GM21515 (cell line): ENCODE measurements around the gene FBLN1.
"Not testable (repeated sequence)": the region's sequence is repeated elsewhere in the genome, so short reads cannot be mapped to it uniquely, and the experiment has no call there.

Experiments
- ATAC-seq: cut with Tn5 transposase; IDR thresholded peaks from one replicate; pipeline ENCODE4 v1.9.1; 2021; ENCODE audit not compliant: unreplicated experiment

The FBLN1 gene, protein sequence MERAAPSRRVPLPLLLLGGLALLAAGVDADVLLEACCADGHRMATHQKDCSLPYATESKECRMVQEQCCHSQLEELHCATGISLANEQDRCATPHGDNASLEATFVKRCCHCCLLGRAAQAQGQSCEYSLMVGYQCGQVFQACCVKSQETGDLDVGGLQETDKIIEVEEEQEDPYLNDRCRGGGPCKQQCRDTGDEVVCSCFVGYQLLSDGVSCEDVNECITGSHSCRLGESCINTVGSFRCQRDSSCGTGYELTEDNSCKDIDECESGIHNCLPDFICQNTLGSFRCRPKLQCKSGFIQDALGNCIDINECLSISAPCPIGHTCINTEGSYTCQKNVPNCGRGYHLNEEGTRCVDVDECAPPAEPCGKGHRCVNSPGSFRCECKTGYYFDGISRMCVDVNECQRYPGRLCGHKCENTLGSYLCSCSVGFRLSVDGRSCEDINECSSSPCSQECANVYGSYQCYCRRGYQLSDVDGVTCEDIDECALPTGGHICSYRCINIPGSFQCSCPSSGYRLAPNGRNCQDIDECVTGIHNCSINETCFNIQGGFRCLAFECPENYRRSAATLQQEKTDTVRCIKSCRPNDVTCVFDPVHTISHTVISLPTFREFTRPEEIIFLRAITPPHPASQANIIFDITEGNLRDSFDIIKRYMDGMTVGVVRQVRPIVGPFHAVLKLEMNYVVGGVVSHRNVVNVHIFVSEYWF

DNA sequence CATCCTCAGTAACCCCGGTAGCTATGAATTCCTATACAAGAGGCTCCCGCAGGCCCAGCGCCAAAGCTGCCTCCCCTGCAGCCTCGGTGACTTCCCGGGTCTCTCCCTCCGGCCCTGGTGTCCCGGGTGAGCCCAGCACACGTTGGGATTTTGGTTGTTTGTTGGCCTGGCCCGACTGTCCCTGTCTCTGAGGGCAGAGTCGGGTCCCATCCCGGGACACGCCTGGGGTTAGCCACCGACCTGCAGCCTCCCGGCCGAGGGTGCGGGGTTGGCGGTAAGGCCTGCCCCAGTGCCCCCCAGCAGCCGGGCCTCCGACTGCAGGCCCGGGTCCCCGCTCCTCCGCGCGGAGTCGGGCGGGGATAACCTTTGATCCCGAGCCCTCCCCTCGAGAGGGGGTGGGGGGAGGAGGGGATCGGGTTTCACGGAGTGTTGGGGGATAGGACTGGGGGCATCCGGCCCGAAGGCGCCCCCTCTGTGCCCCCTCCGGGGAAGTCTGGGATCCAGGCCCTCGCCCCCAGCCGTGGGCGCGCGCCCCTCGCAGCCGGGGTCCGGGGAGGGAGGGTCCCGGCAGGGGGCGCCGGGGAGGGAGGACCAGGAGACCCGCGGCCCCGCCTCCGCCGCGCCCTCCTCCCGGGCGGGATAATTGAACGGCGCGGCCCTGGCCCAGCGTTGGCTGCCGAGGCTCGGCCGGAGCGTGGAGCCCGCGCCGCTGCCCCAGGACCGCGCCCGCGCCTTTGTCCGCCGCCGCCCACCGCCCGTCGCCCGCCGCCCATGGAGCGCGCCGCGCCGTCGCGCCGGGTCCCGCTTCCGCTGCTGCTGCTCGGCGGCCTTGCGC is at the start of gene FBLN1:
Gene FBLN1 (plus strand): TSS at position 669 of the 835 bp plus-strand sequence. CDS start 103 bp downstream, at position 772.
- ATAC-seq, result no peak

DNA sequence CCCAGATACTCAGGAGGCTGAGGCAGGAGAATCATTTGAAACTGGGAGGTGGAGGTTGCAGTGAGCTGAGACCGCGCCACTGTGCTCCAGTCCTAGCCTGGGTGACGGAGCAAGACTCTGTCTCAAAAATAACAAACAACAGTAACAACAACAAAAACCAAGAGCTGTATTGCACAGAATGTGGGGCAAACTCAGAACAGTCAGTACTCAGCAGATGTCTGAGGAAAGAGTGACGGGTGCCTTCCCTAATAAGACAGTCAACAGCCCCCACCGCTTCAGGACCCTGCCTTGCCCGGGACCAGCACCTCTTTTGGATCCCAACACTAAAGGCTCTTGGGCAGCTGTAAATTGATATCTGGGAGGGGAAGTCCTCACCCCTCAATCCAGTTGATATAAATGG is 48.9 kb upstream of the FBLN1 start:
- no peak for ATAC-seq

DNA sequence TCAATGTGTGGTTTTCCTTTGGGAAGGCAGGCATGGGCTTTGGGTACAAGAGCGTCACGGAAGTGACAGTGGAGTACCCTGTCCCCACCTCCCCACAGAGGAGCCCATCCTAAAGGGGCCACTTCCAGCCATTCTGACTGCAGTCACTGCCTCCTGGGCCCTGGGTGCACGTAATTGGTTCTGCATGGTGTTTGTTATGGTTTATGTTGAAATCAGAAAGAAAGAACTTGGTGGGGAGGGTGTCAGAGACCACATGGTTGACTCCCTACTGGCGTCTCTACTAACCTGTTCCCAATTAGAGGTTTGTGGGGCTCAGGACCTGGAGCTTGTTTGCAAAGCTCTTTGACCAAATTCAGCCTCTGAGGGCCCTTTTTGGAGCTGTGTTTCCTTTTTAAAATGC is 48.4 kb upstream of the FBLN1 start:
- no peak for ATAC-seq

DNA sequence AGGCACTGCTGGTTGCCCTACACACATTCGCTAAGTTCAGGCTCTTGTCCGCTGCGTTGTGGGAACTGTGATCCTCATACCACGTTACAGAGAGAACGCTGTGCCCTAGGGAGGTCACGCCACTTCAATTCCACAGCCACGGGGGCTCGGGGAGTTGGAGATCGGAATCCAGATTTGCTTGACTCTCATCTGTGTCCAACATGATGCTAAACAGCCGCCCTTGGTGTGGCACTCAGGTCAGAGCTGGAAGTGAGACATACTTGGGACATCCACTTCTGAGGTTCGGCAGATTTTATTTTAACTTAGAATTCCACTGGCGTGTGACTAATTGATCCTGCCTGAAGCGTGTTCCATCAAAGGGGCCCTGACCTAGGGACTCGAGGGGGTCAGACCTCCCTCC is 47.5 kb upstream of the FBLN1 start:
- ATAC-seq, result no peak

DNA sequence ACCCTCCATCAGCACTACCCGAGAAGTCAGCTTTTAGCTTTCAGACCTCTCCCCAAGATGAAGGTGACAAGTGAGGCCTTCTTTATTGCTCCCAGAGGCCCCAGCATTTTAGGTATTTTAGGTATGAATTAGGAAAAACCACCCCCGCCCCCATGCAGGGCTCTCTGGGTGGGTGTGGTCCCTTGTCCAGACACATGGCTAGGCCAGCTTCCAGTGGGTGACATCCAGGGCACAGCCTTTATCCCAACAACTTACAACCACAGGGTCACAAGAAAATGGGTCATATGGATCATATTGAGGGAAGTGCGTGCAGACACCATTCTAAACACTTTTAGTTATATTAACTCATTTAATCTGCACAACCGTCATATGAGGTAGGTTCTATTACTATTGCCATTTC is 47.1 kb upstream of the FBLN1 start:
- no peak for ATAC-seq

DNA sequence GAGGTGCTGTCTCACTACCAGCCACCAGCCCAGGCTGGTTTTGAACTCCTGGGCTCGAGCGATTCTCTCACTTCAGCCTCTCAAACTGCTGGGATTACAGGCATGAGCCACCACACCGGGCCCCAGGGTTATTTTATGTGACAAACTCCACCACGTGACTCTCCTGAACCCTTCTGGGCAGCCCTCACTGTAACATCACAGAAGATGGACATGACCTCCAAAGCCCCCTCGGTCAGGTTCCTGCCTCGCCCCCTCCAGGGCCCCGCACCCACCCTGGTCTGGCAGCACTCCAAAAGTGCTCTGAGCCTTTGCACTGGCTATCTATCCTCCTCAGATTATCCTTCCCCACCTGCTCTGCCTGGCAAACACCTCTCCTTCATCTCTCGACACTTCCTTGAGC is 45.9 kb upstream of the FBLN1 start:
- no peak for ATAC-seq

DNA sequence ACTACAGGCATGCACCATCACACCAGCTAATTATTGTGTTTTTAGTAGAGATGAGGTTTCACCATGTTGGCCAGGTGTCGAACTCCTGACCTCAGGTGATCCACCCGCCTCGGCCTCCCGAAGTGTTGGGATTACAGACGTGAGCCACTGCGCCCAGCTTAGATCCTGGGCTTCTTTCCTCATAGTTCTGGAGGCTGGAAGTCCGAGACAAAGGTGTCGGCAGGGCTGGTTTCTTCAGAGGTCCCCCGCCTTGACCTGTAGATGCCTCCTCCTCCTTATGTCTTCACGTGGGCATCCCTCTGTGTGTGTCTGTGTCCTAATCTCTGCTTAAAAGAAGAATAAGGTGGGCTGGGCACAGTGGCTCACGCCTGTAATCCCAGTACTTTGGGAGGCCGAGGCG is 44.2 kb upstream of the FBLN1 start:
- ATAC-seq, result no peak

DNA sequence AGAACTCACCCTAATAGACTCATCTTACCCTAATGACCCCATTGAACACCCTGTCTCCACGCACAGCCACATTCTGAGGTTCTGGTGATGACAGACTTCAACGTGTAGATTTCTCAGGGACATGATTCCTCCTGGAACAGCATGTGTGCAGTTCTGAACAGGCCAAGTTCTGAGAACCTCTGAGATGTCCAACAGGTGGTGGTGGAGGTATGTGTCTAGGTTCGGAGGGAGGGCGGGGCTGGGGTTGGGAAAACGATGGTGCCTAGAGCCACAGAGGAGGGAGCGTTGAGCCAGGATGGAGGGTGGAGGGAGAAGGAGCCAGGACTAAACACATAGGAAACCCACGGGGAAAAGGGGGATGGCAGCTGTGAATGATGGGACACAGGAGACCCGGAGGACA is 43.4 kb upstream of the FBLN1 start:
- no peak for ATAC-seq

DNA sequence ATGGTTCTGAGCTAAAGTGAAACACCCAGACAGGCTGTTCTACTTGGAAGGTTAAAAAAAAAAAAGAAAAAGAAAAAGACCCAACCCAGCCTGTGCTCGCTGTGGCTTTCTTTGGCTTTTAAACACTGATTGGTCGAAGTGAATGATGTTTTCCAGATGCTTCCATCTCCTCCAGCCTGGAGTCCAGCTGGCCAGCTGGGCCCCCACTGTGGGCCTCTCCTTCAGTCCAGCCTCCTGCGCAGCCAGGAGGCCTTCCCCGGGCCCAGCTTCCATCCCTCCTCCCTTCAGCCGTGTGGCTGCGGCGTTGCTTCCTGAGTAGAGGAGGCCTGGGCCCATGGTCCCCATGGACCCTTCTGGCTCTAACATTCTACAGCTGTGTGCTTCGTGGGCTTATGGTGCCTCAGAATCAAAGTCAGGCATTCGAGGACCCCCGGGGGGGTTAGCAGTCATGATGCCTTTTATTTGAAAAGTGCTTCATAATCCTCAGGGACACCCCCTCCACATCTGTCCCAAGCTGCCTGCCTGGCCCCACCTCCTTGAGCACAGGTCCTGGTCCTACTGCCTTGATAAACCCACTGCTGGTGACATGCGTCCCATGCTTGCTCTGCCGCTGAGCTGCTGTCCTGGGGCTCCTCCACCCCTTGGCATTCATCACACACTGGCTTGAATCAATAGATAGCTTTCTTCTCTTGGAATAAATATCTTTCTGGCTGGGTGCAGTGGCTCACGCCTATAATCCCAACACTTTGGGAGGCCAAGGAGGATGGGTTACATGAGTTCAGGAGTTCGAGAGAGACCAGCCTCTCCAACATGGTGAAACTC is 42.2 kb upstream of the FBLN1 start:
- ATAC-seq, result no peak

DNA sequence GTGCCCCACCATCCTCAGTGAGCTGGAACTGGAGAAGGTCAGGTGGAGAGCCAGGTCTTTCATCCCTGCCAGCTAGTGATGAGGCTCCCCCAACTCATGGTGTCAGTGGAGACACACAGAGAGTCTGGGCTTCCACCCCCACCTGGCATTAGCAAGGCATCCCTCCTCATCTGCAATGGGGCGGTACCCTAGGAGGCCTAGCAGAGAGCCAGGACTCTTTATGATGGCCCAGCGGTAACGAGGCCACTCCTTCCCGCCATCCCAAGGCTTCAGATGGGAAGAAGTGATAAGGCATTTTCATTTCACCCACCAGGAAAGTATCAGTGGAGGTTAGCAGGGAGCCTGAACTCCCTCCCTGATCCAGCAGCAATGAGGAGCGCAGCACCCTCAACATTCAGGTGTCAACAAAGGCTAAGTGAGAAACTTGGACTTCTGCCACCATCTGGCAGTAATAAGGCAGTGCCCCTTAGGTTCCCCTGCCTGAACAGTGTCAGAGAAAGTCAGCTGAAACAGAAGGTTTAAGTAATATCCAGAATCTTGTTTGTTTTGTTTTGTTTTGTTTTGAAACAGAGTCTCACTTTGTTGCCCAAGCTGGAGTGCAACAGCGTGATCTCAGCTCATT is 40.5 kb upstream of the FBLN1 start:
- no peak for ATAC-seq

DNA sequence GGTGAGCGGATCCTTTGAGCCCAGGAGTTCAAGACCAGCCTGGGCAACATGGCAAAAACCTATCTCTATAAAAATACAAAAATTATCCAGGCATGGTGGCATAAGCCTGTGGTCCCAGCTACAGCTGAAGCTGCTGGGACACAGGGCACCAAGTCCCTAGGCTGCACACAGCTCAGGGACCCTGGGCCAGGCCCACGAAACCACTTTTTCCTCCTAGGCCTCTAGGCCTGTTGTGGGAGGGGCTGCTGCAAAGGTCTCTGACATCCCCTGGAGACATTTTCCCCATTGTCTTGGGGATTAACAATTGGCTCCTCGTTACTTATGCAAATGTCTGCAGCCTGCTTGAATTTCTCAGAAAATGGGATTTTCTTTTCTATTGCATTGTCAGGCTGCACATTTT is 39.0 kb upstream of the FBLN1 start:
- not testable (repeated sequence) for ATAC-seq

DNA sequence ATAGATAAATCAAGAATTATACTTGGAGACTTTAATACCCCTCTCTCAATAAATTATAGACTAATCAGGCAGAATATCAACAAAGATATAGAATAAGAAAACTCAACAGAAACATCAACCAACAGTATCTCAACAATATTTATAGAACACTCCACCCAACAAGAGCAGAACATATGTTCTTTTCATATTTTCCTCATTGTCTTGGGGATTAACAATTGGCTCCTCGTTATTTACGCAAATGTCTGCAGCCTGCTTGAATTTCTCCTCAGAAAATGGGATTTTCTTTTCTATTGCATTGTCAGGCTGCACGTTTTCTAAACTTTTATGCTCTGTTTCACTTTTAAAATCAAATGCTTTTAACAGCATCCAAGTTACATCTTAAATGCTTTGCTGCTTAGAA is 37.0 kb upstream of the FBLN1 start:
- ATAC-seq, result no peak

DNA sequence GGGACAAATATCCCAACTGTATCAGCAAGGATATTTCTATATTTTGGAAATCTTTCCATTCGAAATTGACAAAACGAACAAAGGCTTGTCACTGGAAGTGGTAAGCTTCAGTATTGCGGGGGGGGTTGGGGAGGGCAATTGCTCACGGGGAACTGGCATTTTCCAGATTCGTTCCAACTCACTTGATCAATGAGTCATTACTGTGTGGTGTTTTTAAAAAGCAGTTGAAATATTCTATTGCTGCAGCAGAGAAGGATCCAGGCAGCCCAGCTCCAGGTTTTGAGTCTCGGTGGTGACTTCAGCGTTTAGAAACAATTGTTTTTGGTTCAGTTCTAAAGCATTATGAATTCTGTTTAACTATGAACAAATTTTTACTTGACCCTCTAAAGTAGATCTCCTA is 33.8 kb upstream of the FBLN1 start:
- no peak for ATAC-seq

DNA sequence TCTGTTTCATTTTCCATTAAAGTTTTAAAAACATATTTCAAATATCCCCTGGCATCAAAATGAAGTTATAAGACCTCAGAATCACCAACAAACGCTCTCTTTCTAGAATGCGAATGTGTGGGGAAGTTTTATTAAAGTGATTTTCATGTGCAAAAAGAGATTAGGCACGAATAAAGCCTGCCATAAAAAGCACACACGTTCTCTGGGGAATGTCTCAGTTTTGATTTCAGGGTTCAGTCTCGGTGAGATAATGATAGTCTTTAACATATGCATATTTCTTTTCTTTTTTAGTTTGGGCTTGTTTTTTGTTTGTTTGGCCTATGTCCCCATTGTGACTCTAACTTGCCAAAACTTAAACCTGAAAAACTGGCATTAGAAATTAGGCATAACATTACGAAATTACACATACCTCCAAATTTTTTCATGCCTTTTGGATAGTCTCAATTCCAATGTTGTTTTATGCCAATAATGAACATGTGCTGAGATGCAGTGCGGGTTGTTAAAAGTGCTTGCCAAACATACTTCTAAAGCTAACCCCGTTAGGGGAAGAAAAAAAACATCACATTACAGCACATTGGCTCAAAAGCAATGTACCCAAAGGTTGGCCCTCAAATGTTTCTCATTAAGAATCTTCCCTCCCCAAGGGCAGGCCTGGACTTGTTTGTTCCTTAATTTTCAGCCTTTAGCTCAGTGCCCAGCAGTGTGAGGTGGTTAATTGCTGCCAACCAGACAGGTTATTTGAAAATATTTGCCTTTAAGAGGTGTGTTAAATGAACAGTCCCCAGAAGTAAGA is 33.2 kb upstream of the FBLN1 start:
- no peak for ATAC-seq

DNA sequence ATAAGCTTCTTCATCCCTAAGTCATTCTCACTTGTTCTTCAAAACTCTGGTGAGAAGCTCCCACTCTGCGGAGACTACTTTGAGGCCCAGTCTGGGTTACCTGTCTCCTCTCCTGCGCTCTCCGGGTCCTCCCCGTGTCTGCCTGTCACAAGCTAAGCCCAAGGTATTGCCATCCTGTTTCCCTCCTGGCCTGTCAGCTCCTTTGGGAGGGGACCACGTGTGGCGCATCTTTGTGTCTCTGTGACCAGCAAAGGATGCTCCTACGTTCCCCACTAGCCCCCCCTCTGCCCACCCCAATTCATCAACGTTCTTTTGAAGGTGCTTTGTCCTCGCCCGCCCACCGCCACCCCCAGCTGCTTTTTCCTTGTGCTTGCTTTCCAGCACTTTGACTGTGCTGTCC is 31.8 kb upstream of the FBLN1 start:
- no peak for ATAC-seq

DNA sequence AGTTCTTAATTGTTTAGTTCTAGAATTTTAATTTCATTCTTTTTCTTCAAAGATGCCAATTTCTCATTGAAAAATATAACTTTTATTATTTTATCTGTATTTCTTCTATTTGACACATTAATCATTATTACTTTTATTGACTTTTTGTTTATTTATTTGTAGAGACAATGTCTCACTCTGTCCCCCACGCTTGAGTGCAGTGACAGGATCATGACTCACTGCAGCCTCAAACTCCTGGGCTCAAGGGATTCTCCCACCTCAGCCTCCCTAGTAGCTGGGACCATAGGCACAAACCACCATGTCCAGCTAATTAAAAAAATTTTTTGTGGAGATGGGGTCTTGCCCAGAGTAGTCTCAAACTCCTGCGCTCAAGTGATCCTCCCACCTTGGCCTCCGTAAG is 30.3 kb upstream of the FBLN1 start:
- ATAC-seq, result no peak

DNA sequence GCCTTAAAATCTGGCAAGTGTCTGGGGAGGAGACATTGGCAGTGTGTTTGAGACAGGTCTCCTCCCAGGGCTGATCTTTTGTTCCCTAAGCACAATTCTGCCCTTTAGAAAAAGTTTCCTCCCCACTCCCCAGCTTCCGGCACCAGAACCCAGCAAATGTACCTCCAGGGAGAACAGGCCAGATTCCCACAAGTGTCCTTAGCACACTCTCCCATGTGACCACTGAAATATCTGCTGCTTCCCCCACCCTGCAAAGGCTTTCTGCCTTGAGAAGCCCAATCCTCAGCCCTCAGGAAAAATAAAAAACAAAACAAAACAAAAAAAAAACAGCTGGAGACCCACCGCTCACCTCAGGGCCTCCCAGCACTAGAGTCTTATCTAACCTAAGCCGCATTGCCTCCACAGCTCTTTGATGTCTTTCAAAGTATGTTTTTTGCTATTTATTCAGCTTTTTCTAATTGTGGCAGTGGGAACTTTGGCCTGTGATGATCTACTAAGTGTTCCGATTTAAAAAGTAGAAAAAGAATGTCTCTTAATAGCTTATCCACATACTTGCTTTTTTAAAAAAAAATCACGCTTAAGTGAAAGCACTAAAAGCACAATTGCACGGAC is 29.0 kb upstream of the FBLN1 start:
- ATAC-seq, result no peak

DNA sequence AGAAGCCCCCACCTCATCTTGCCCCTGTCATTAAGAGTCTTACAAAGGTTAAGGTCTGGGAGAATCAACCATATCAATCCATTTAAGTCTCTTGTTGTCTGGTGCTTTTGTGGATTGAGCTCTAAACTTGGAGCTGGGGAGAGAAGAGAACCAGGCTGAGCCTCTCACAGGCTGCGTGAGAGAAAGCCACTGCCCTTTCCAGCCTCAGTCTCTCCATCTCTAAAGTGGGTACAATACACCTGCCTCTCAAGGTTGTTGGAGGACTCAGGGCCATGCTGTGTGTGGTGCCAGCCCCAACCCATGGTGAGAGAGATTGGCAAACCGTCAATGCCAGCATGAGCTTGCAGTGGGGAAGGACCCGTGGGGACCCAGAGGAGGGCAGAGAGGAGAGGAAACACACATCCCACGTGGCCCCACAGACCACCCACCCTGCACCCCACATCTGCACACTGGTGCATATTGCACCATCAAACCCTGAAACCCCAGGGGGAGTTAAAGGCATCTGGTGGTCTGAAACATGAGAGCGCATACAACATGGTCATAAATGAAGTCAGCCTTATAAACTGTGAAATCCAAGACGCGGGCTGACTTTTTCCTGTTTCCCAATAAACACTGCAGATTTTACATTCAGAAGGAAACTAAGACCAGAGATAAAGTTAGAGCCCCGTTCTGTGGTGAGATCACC is 27.5 kb upstream of the FBLN1 start:
- no peak for ATAC-seq
